Hematopoietic multipotent progenitor cell treated with erythropoietin and hydrocortisone succinate and interleukin-3 and kit ligand, for 17 days (in vitro differentiated cells): ENCODE data around the gene BCL2L1.

Source experiments
- DNase-seq: peaks from one replicate; pipeline ENCODE4 v3.0.0-alpha.2; 2015; ENCODE audit warnings: low spot score

BCL2L1 gene

GRCh38 chr20:31708736-31709534, 13.7 kb downstream of the BCL2L1 start:
- DNase-seq: peak; percentile 70

- DNase-seq: peak; percentile 81
These were observed 14.5 kb downstream of the BCL2L1 start for GRCh38 chr20:31707994-31708735.

GRCh38 chr20:31707258-31707615, 15.4 kb downstream of the BCL2L1 start:
- DNase-seq: no peak

GRCh38 chr20:31706607-31707257, 15.9 kb downstream of the BCL2L1 start:
- peak; percentile 95 for DNase-seq

- peak; percentile 69 for DNase-seq
These were observed 16.8 kb downstream of the BCL2L1 start for GRCh38 chr20:31705598-31706597.

- DNase-seq: no peak
These were observed 17.5 kb downstream of the BCL2L1 start for GRCh38 chr20:31705191-31705590.

GRCh38 chr20:31704225-31705119, 18.2 kb downstream of the BCL2L1 start:
- DNase-seq: peak; percentile 50

GRCh38 chr20:31701591-31701990, 21.1 kb downstream of the BCL2L1 start:
- DNase-seq: no peak

- DNase-seq: no peak
These were observed 21.9 kb downstream of the BCL2L1 start for GRCh38 chr20:31700747-31701146.

GRCh38 chr20:31699801-31700728, 22.6 kb downstream of the BCL2L1 start:
- no peak for DNase-seq

- DNase-seq: peak; percentile 69
These were observed 23.6 kb downstream of the BCL2L1 start for GRCh38 chr20:31698803-31699718.

- DNase-seq: no peak
These were observed 24.3 kb downstream of the BCL2L1 start for GRCh38 chr20:31698243-31698802.

GRCh38 chr20:31695849-31696804, 26.5 kb downstream of the BCL2L1 start:
- no peak for DNase-seq

GRCh38 chr20:31694842-31695593, 27.6 kb downstream of the BCL2L1 start:
- no peak for DNase-seq

- DNase-seq: no peak
These were observed 28.5 kb downstream of the BCL2L1 start for GRCh38 chr20:31693987-31694661.

- no peak for DNase-seq
These were observed 29.3 kb downstream of the BCL2L1 start for GRCh38 chr20:31693402-31693801.
